Colonic mucosa (tissue), 4 donors: ENCODE measurements around the gene PDIA6. TPM values are rescaled to one million over a fixed set of nuclear protein-coding genes. Genes with fewer than 3 reads are reported as not detected.

ENCODE experiments used
- DNase-seq: peaks from one replicate; pipeline ENCODE4 v3.0.0-alpha.2; 2020
- H3K27ac ChIP-seq: fragments of 200-600 bp; one replicate; pipeline ENCODE4 v1.8.0; 2021
- H3K27me3 ChIP-seq: fragments of 200-600 bp; one replicate; pipeline ENCODE4 v1.8.0; 2021
- H3K36me3 ChIP-seq: fragments of 200-600 bp; one replicate; pipeline ENCODE4 v1.8.0; 2021
- H3K4me1 ChIP-seq: fragments of 200-600 bp; one replicate; pipeline ENCODE4 v1.8.0; 2021; ENCODE audit warnings: mild to moderate bottlenecking
- H3K4me3 ChIP-seq: fragments of 200-600 bp; one replicate; pipeline ENCODE4 v1.8.0; 2021
- H3K9ac ChIP-seq, 2 donors: one replicate each; pipeline ENCODE4 v1.7.0; 2013; ENCODE audit warnings: control low read depth in 2 of 2, low read depth in 2 of 2, low read length in 2 of 2
- H3K9me3 ChIP-seq: fragments of 200-600 bp; one replicate; pipeline ENCODE4 v1.8.0; 2021
- CTCF ChIP-seq: fragments of 200-600 bp; IDR thresholded peaks from one replicate; pipeline ENCODE4 v1.8.0; 2022; ENCODE audit warnings: antibody characterized with exemption, mild to moderate bottlenecking
- intact Hi-C: fragments of 100-400 bp; cut with DNase I; formaldehyde crosslinking; loops from one replicate; pipeline ENCODE4 v1.14.1; 2022
- total RNA-seq, 2 donors: library from RNA; stranded (reverse); fragmentation: NEBNext Ultra II Directional in 1 of 2; extraction: Animal tissue kit (Norgen Biotek cat#: 25700) in 1 of 2; gene quantifications; one replicate each; pipeline ENCODE4 v1.2.1, GENCODE V29; 2021
- donor health status: healthy.
- donor health status: DM: no; HTN: no; CAD: no.
- donor health status: DM: no; HTN: no; CAD: no.

PDIA6 gene
- total RNA-seq, 2 donors from 2014 or later: 180 to 347 TPM

DNA sequence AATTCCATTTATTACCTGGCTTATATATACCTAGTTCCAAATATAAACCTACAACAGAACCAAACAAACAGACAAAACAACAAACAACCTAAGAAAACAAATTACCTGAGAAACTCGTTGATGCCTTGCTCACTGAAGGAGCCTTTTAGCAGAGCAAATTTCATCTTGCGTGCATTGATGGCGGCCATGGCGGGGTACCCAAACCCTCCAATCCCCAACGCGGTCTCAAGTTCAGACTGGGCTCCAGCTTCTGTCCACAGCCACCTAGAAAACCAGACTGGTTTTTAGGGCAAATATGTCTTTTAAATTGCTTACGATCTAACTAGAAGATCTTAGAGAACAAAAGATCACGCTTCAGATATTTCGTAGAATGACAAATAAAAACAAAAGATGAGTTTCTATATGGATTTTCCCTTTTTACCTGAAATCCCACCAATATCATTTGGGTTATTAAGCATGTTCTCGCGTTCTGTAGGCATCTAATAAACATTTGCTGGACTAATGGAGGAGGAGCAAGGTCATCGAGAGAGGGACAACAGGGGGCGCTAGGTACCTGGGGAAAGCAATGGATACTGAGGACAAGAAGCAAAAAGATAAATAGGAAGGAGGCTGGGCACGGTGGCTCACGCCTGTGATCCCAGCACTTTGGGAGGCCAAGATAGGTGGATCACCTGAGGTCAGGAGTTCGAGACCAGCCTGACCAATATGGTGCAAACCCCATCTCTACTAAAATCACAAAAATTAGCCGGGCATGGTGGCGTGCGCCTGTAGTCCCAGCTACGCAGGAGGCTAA is 25.2 kb downstream of the PDIA6 start:
- H3K27ac ChIP-seq: no peak overlapping the region
- peak; percentile 42 for DNase-seq
- H3K4me3 ChIP-seq: no peak overlapping the region
- peaks cover 10% of the 10 kb centered on the region for H3K36me3 ChIP-seq
- H3K27me3 ChIP-seq: no peaks in the 10 kb centered on the region
- no peaks in the 10 kb centered on the region for H3K4me1 ChIP-seq
- intact Hi-C loops: no loop called here
- TF ChIP-seq CTCF: no peak
- H3K9ac ChIP-seq: no peak overlapping the region
- H3K9me3 ChIP-seq: no peaks in the 10 kb centered on the region

DNA sequence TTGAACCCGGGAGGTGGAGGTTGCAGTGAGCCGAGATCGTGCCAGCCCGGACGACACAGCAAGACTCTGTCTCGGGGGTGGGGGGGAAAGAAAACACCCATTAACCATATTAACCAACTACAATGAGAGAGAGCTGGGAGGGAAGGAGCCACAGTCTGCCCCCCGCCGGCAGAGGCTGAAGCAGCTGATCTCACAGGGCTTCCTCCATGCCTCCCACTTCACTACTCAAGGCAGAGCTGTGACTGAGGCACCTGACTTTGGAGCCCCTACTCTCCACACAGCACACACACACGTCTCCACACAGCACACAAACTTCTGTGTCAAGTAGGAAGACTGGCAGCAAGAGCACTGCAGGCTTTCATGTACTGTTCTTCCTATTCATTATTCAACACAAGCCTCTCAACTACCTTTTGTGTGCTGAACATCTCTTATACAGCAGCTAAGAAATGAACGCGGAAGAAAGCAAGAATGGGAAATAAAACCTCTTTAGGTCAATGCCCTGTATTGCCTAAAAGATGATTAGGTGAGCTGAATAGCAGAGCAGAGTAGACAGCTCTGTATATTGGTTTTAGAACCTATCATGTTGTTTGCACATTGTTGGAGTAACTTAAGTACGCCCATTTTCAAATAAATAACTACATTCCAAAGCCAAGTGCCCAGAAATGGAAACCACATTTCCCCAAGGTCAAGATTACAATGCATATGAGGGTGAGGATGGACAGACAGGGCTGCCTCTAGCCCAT is 26.2 kb downstream of the PDIA6 start:
- H3K4me3 ChIP-seq: no peak overlapping the region
- no peak for DNase-seq
- no peak overlapping the region for H3K27ac ChIP-seq
- no peak for TF ChIP-seq CTCF
- intact Hi-C loops: no loop called here
- H3K36me3 ChIP-seq: peaks cover 8% of the 10 kb centered on the region
- no peaks in the 10 kb centered on the region for H3K4me1 ChIP-seq
- H3K9ac ChIP-seq: no peak overlapping the region
- no peaks in the 10 kb centered on the region for H3K27me3 ChIP-seq
- H3K9me3 ChIP-seq: no peaks in the 10 kb centered on the region

- H3K27ac ChIP-seq: no peak overlapping the region
- TF ChIP-seq CTCF: no peak
- no peaks in the 10 kb centered on the region for H3K27me3 ChIP-seq
- H3K9me3 ChIP-seq: no peaks in the 10 kb centered on the region
- no peak overlapping the region for H3K9ac ChIP-seq
- H3K4me1 ChIP-seq: no peaks in the 10 kb centered on the region
- no peak for DNase-seq
- intact Hi-C loops: no loop called here
- H3K36me3 ChIP-seq: peaks cover 8% of the 10 kb centered on the region
- no peak overlapping the region for H3K4me3 ChIP-seq
Observed at GRCh38 chr2:10785260-10785659, 27.3 kb downstream of the PDIA6 start.

DNA sequence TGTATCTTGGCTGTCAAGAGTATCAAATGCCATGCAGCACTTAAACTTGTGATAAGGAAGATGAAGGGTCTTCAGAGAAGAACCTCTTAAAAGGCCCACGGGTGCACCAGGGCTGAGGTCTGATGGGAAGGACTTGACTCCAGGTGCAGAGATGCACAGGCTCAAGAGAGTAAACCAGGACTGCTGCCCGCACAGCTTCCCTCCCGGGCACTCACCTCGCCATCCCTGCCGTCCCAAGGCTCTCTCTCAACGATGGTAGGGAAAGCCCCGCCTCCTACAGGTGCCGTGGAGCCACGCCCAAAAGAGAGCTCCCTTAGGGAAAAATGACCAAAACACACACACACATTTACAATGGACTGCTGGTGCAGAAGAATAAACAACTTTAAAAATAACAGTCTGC is 27.9 kb downstream of the PDIA6 start:
- Histone ChIP-seq H3K9ac (no peak overlapping the region), H3K27ac (no peak overlapping the region), H3K27me3 (no peaks in the 10 kb centered on the region), H3K36me3 (peaks cover 8% of the 10 kb centered on the region), H3K4me3 (no peak overlapping the region), H3K9me3 (no peaks in the 10 kb centered on the region), H3K4me1 (no peaks in the 10 kb centered on the region)
- intact Hi-C loops: no loop called here
- TF ChIP-seq CTCF: no peak
- no peak for DNase-seq

DNA sequence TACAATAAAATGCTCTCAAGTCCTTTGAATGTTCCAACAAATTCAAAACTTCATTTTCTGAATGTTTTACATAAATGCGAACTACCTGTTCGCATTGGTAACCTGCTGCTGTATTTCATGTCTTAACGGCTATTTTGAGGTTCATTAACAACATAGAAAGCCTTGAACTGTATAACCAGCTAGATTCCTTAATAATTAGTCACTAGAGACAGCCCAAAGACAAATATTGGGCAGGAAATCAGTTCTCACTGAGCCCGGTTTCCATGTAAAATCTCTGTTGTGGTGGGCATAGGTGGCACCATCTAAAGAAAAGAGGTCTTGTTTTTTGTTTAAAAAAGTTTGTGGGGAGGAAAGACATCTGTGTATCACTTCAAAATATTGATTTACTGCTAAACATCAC is 29.2 kb downstream of the PDIA6 start:
- Histone ChIP-seq H3K4me1 (no peaks in the 10 kb centered on the region), H3K36me3 (peaks cover 8% of the 10 kb centered on the region), H3K9ac (no peak overlapping the region), H3K9me3 (no peaks in the 10 kb centered on the region), H3K27me3 (no peaks in the 10 kb centered on the region), H3K4me3 (no peak overlapping the region), H3K27ac (no peak overlapping the region)
- intact Hi-C loops: no loop called here
- TF ChIP-seq CTCF: no peak
- no peak for DNase-seq
